ENCODE measurements around the gene CAVIN2.
A peak's percentile ranks its signal among the peaks of the same experiment; 100 is the strongest.

The CAVIN2 gene

DNA sequence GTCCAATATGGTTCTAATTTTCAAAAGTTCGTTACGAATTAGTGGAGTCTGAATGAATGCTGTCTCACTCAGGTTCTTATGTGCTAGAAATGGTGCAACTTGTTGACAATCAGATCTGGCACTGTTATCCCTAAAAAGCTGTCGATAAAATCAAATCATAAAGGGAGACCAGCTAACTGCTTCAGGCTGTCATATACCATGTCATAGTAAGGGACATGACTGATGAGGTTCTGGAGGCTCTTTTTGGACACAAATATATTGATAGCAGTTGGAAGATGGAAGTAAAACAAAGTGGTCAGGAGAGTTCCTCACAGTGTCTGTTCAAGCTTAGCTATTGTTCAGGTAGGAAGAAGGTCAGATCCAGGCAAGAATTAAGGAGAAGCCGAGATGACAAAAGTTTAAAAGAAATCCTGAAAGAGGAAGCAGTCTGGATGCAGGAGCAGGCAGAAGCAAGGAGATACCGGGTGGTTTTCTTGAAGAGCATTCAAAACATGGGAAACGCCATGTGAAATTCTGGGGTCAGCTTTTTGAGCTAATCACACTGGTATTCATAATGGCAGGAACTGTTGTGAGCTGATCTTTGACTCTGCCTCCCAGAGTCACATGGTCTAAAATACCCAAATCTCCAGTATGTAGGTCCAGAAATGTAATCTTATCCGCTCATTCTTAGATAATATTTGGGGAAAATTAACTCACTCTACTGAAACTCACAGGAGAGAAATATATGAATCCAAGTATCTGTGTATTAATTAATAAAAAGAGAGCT, 9.4 kb upstream of the CAVIN2 start:
- Histone ChIP-seq H3K9me2 (replicated peaks; ENCODE audit: low read depth, low read length) (no peaks in the 10 kb centered on the region), H3K4me2 (ENCODE audit: low read depth, low read length, poor library complexity, severe bottlenecking) (no peak overlapping the region), H2AFZ (ENCODE audit: low read length) (no peak overlapping the region), H3K4me3 (ENCODE audit: low read length, poor library complexity, severe bottlenecking) (no peak overlapping the region), H3K36me3 (ENCODE audit: insufficient read depth, low read length) (no peaks in the 10 kb centered on the region), H3K4me1 (ENCODE audit: insufficient read depth, low read length, poor library complexity, severe bottlenecking) (peaks cover 16% of the 10 kb centered on the region), H4K20me1 (ENCODE audit: insufficient read depth, low read length, poor library complexity, severe bottlenecking) (no peaks in the 10 kb centered on the region), H3K9me3 (ENCODE audit: insufficient read depth, low read depth, low read length) (no peaks in the 10 kb centered on the region), H3K9ac (ENCODE audit: low read depth, low read length, poor library complexity, severe bottlenecking) (no peak overlapping the region), H3F3A (ENCODE audit: low read depth) (no peaks in the 10 kb centered on the region), H3K79me2 (ENCODE audit: insufficient read depth, low read length) (no peaks in the 10 kb centered on the region), H3K27me3 (ENCODE audit: insufficient read depth, low read length, poor library complexity, severe bottlenecking) (no peaks in the 10 kb centered on the region)
- TF ChIP-seq, protein P1, sequence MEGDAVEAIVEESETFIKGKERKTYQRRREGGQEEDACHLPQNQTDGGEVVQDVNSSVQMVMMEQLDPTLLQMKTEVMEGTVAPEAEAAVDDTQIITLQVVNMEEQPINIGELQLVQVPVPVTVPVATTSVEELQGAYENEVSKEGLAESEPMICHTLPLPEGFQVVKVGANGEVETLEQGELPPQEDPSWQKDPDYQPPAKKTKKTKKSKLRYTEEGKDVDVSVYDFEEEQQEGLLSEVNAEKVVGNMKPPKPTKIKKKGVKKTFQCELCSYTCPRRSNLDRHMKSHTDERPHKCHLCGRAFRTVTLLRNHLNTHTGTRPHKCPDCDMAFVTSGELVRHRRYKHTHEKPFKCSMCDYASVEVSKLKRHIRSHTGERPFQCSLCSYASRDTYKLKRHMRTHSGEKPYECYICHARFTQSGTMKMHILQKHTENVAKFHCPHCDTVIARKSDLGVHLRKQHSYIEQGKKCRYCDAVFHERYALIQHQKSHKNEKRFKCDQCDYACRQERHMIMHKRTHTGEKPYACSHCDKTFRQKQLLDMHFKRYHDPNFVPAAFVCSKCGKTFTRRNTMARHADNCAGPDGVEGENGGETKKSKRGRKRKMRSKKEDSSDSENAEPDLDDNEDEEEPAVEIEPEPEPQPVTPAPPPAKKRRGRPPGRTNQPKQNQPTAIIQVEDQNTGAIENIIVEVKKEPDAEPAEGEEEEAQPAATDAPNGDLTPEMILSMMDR (conservative IDR thresholded peaks at IDR 0.05; ENCODE audit: low read length): no peak
- no peak for TF ChIP-seq EZH2phosphoT487 (IDR thresholded peaks at IDR 0.05; ENCODE audit: borderline replicate concordance)

DNA sequence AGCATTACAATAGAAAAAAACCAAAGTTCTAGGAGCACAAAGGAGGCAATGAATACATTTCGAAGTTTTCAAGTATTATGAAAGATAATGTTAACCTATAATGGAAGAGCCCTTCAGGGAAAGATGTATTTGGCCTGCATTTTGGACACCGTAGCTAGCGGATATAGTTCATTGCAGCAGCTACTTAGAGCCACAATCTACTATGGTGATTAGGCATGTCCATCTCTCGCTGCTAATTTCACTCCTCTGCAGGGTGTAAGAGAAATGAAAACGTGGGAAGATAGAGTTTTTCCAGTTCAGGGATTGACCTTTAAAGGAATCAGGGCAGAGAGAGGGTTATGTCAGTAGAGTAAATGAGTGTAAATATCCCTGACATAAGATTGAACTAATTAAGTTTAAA, 8.5 kb upstream of the CAVIN2 start:
- no peaks in the 10 kb centered on the region for H3K9me2 ChIP-seq (replicated peaks; ENCODE audit: low read depth, low read length)
- no peak overlapping the region for H2AFZ ChIP-seq (ENCODE audit: low read length)
- no peak overlapping the region for H3K4me2 ChIP-seq (ENCODE audit: low read depth, low read length, poor library complexity, severe bottlenecking)
- no peak overlapping the region for H3K4me3 ChIP-seq (ENCODE audit: low read length, poor library complexity, severe bottlenecking)
- no peak overlapping the region for H3K9ac ChIP-seq (ENCODE audit: low read depth, low read length, poor library complexity, severe bottlenecking)
- no peaks in the 10 kb centered on the region for H4K20me1 ChIP-seq (ENCODE audit: insufficient read depth, low read length, poor library complexity, severe bottlenecking)
- H3K36me3 ChIP-seq (ENCODE audit: insufficient read depth, low read length): no peaks in the 10 kb centered on the region
- H3K79me2 ChIP-seq (ENCODE audit: insufficient read depth, low read length): no peaks in the 10 kb centered on the region
- H3K9me3 ChIP-seq (ENCODE audit: insufficient read depth, low read depth, low read length): no peaks in the 10 kb centered on the region
- H3F3A ChIP-seq (ENCODE audit: low read depth): no peaks in the 10 kb centered on the region
- no peak for TF ChIP-seq EZH2phosphoT487 (IDR thresholded peaks at IDR 0.05; ENCODE audit: borderline replicate concordance)
- TF ChIP-seq, protein P1 (conservative IDR thresholded peaks at IDR 0.05; ENCODE audit: low read length): no peak
- no peaks in the 10 kb centered on the region for H3K27me3 ChIP-seq (ENCODE audit: insufficient read depth, low read length, poor library complexity, severe bottlenecking)
- H3K4me1 ChIP-seq (ENCODE audit: insufficient read depth, low read length, poor library complexity, severe bottlenecking): peaks cover 16% of the 10 kb centered on the region

DNA sequence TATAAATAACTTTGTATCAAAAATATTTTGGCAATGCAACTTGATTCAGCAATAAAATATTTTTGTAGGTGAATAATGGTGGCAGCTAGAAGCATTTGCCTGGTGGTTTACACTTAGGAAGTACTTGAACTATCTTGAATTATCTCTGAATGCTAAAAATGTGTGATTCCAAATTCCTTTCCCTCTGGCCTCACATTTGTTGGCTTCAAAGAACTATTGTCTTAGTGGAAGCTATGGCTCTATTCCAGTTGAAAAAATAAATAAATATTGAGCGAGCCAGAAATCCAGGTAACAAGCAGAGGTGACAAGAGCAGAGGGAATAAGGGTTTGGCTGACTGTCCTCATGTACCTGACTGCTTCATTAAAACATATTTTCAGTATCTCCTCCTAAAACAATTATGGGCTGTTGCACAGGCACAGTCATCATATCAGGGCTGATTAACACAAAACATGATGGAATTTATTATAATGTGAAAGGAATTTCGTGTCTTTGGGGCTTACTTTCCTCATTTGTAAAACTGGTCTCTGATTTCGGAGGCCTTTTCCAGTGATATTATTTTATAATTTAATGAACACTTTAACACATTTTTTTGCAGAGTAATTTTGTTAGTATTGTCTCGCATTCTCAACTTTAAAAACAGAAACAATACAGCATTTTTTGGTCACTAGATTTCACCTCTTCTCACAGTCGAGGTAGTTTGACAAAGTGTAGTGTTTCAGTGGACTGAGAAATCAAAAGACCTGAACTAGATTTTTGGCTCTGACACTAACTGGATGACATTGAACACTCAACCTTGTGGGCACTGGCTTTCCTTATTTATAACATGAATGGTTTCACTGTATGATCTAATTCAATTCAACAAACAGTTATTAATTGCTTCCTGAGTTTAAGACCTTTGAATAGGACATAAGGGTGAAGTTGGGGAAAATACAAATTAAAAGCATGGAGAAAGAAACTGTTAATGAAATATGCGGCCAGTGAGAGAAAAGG, 7.8 kb upstream of the CAVIN2 start:
- H3K9me2 ChIP-seq (replicated peaks; ENCODE audit: low read depth, low read length): no peaks in the 10 kb centered on the region
- no peaks in the 10 kb centered on the region for H3K36me3 ChIP-seq (ENCODE audit: insufficient read depth, low read length)
- H2AFZ ChIP-seq (ENCODE audit: low read length): no peak overlapping the region
- no peaks in the 10 kb centered on the region for H3F3A ChIP-seq (ENCODE audit: low read depth)
- H3K27me3 ChIP-seq (ENCODE audit: insufficient read depth, low read length, poor library complexity, severe bottlenecking): no peaks in the 10 kb centered on the region
- H3K4me1 ChIP-seq (ENCODE audit: insufficient read depth, low read length, poor library complexity, severe bottlenecking): peaks cover 16% of the 10 kb centered on the region
- peak overlapping the region; percentile 69 for H3K4me2 ChIP-seq (ENCODE audit: low read depth, low read length, poor library complexity, severe bottlenecking)
- H3K9ac ChIP-seq (ENCODE audit: low read depth, low read length, poor library complexity, severe bottlenecking): no peak overlapping the region
- no peak for TF ChIP-seq EZH2phosphoT487 (IDR thresholded peaks at IDR 0.05; ENCODE audit: borderline replicate concordance)
- TF ChIP-seq, protein P1 (conservative IDR thresholded peaks at IDR 0.05; ENCODE audit: low read length): no peak
- H3K4me3 ChIP-seq (ENCODE audit: low read length, poor library complexity, severe bottlenecking): peak overlapping the region; percentile 38
- H4K20me1 ChIP-seq (ENCODE audit: insufficient read depth, low read length, poor library complexity, severe bottlenecking): no peaks in the 10 kb centered on the region
- H3K79me2 ChIP-seq (ENCODE audit: insufficient read depth, low read length): no peaks in the 10 kb centered on the region
- H3K9me3 ChIP-seq (ENCODE audit: insufficient read depth, low read depth, low read length): no peaks in the 10 kb centered on the region
